K562 (cell line): ENCODE measurements around the gene TRAPPC12. TPM values are rescaled to one million over a fixed set of nuclear protein-coding genes. Genes with fewer than 3 reads are reported as not detected.

Experiments
- ATAC-seq: fragments of 200-7000 bp; cut with Tn5 transposase; 3 replicates; pipeline ENCODE4 v1.9.1; 2020; ENCODE audit warnings: moderate library complexity
- BruUV-seq: library from RNA; stranded (reverse); fragments of 400-500 nt; replicated peaks from 2 replicates; lab custom pipeline; 2021; lab: Mats Ljungman, UMichigan
- CTCF ChIA-PET: fragments of 300-600 bp; formaldehyde crosslinking; extraction: SDS; loops from one replicate; lab custom pipeline; 2021; ENCODE audit warnings: low intra/inter-chr PET ratio; lab: Yijun Ruan, JAX
- POLR2A ChIA-PET: fragments of 300-600, 350-650 bp; sonication (Branson Sonifier 250); formaldehyde crosslinking; extraction: SDS; loops from one replicate; lab custom pipeline; 2021; ENCODE audit warnings: antibody characterized with exemption, inconsistent platforms; lab: Yijun Ruan, JAX
- DNase-seq, 4 experiments: peaks; one replicate each; pipeline versions ENCODE4 v3.0.0 to v3.0.0-alpha.2; 2011 to 2018; ENCODE audit warnings: low spot score in 3 of 4, mixed read lengths in 3 of 4; ENCODE audit errors: extremely low read depth in 1 of 4
- FAIRE-seq: peaks from 2 replicates; lab custom pipeline; 2011; peaks lifted over from hg19 to GRCh38; lab: Jason Lieb, UNC
- H2AFZ ChIP-seq: 2 replicates; pipeline ENCODE4 v1.6.0; 2011; ENCODE audit warnings: low read depth, low read length, control low read depth, inconsistent platforms
- H3K27ac ChIP-seq: fragments of 200-600 bp; 3 replicates; pipeline ENCODE4 v1.8.0; 2011; ENCODE audit warnings: low read depth, mild to moderate bottlenecking, control low read depth, inconsistent platforms, low read length, moderate library complexity, mixed read lengths; ENCODE audit errors: extremely low read depth
- H3K27me3 ChIP-seq, 2 experiments: fragments of 300-600 bp in 1 of 2; 2 replicates in 1 of 2; 3 replicates in 1 of 2; pipeline versions ENCODE4 v1.6.0 to v1.8.0; 2011; ENCODE audit warnings: inconsistent platforms in 2 of 2, low read length in 2 of 2, mild to moderate bottlenecking in 1 of 2, mixed read lengths in 1 of 2, moderate library complexity in 1 of 2; ENCODE audit not compliant: control insufficient read depth in 2 of 2, insufficient read depth in 2 of 2
- H3K36me3 ChIP-seq: fragments of 300-600 bp; 3 replicates; pipeline ENCODE4 v1.8.0; 2011; ENCODE audit warnings: mild to moderate bottlenecking, low read length, inconsistent platforms; ENCODE audit not compliant: control insufficient read depth, insufficient read depth
- H3K4me1 ChIP-seq, 2 experiments: fragments of 200-600 bp in 1 of 2; replicated peaks in 1 of 2; 2 replicates in 1 of 2; 3 replicates in 1 of 2; pipeline versions ENCODE4 v1.5.1 to v1.8.0; 2011; ENCODE audit warnings: inconsistent platforms in 2 of 2, low read length in 2 of 2, mild to moderate bottlenecking in 1 of 2, mixed read lengths in 1 of 2, moderate library complexity in 1 of 2; ENCODE audit not compliant: control insufficient read depth in 2 of 2, insufficient read depth in 2 of 2
- H3K4me2 ChIP-seq: 2 replicates; pipeline ENCODE4 v1.6.1; 2011; ENCODE audit warnings: low read length, control low read depth, inconsistent platforms, mixed read lengths; ENCODE audit not compliant: insufficient read depth
- H3K4me3 ChIP-seq: fragments of 200-600 bp; sonication (generic), shearing (Covaris generic); 2 replicates; pipeline ENCODE4 v1.5.1; 2016; ENCODE audit warnings: control low read depth, inconsistent platforms
- H3K79me2 ChIP-seq: fragments of 200-600 bp; 3 replicates; pipeline ENCODE4 v1.8.0; 2011; ENCODE audit warnings: low read length, inconsistent platforms; ENCODE audit not compliant: control insufficient read depth, insufficient read depth
- H3K9ac ChIP-seq, 2 experiments: 2 replicates each; pipeline versions ENCODE4 v1.6.0 to v1.6.1; 2011; ENCODE audit warnings: low read depth in 2 of 2, low read length in 2 of 2, control low read depth in 1 of 2, inconsistent platforms in 1 of 2, mild to moderate bottlenecking in 1 of 2, mixed read lengths in 1 of 2; ENCODE audit not compliant: insufficient read depth in 1 of 2
- H3K9me1 ChIP-seq: one replicate; pipeline ENCODE4 v1.6.0; 2011; ENCODE audit warnings: inconsistent platforms, mild to moderate bottlenecking, low read length, moderate library complexity; ENCODE audit not compliant: control insufficient read depth, insufficient read depth
- H3K9me3 ChIP-seq: replicated peaks from 2 replicates; pipeline ENCODE4 v1.5.1; 2011; ENCODE audit warnings: low read depth, low read length, inconsistent platforms; ENCODE audit not compliant: control insufficient read depth, insufficient read depth
- H4K20me1 ChIP-seq: replicated peaks from 2 replicates; pipeline ENCODE4 v1.6.1; 2011; ENCODE audit warnings: low read length, inconsistent platforms, mixed read lengths; ENCODE audit not compliant: control insufficient read depth, insufficient read depth
- ARID1B ChIP-seq: fragments of 450-650 bp; IDR thresholded peaks from 2 replicates; pipeline ENCODE4 v1.6.1; 2016; ENCODE audit warnings: antibody characterized with exemption, mild to moderate bottlenecking, inconsistent platforms
- ELF1 ChIP-seq: fragments of 200-800 bp; sonication (Bioruptor generic); IDR thresholded peaks from 2 replicates; pipeline ENCODE4 v1.6.1; 2016; ENCODE audit warnings: missing genetic modification characterization, missing compliant biosample characterization
- NCOA6 ChIP-seq: fragments of 450-650 bp; IDR thresholded peaks from 2 replicates; pipeline ENCODE4 v1.6.1; 2017; ENCODE audit warnings: mild to moderate bottlenecking
- NFRKB ChIP-seq: fragments of 450-650 bp; IDR thresholded peaks from 2 replicates; pipeline ENCODE4 v1.6.1; 2016; ENCODE audit warnings: low read depth
- SPI1 ChIP-seq: IDR thresholded peaks from 2 replicates; pipeline ENCODE4 v1.6.1; 2011; ENCODE audit warnings: low read depth, low read length, control low read depth, borderline replicate concordance
- ZBTB17 ChIP-seq: fragments of 450-650 bp; formaldehyde crosslinking; IDR thresholded peaks from 2 replicates; pipeline ENCODE4 v1.4.0; 2020; ENCODE audit warnings: mild to moderate bottlenecking
- ZBTB8A ChIP-seq: fragments of 450-650 bp; IDR thresholded peaks from 2 replicates; pipeline ENCODE4 v1.6.1; 2018; ENCODE audit warnings: mild to moderate bottlenecking, moderate library complexity; ENCODE audit not compliant: partially characterized antibody
- ZNF668 ChIP-seq: fragments of 250-450 bp; sonication (Bioruptor Pico); IDR thresholded peaks from 2 replicates; pipeline ENCODE4 v1.8.0; 2022; ENCODE audit warnings: mild to moderate bottlenecking, inconsistent platforms
- ZNF766 ChIP-seq: fragments of 200-800 bp; sonication (Bioruptor generic); conservative IDR thresholded peaks from 2 replicates; pipeline ENCODE4 v1.6.1; 2016; ENCODE audit warnings: missing genetic modification characterization, missing compliant biosample characterization
- WGBS: fragments of 100-300 bp; shearing (Covaris generic); methylation state at CpG from one replicate; pipeline ENCODE4 v1.1.6; 2016; ENCODE audit warnings: low coverage, mixed read lengths; ENCODE audit not compliant: insufficient coverage; ENCODE audit errors: missing lambda C conversion rate; 5-methylcytosine and 5-hydroxymethylcytosine counted together
- in situ Hi-C: fragments of 300-500 bp; cut with MboI; formaldehyde crosslinking; loops from 4 replicates; pipeline ENCODE4 v1.15.0; 2018; ENCODE audit warnings: inconsistent platforms, mixed read lengths
- intact Hi-C: fragments of 100-400 bp; cut with micrococcal nuclease; formaldehyde crosslinking; loops from 2 replicates; pipeline ENCODE4 v1.14.2; 2022
- polyA plus RNA-seq, 8 experiments: library from polyadenylated mRNA; depleted of rRNA in 4 of 8; stranded (reverse) in 5 of 8; unstranded in 3 of 8; fragments of >200 nt; fragmentation: Nextera tagmentation in 2 of 8; fragmentation: Illumina TruSeq in 1 of 8; extraction: Ambion mirVana in 2 of 8; extraction: Trizol in 1 of 8; gene quantifications; 2 replicates each; pipeline versions ENCODE4 v1.2.1 to v1.2.3, GENCODE V29; 2011 to 2014; ENCODE audit warnings: inconsistent platforms in 1 of 8, missing spikeins in 1 of 8
- total RNA-seq, 7 experiments: library from RNA; depleted of rRNA in 6 of 7; stranded (reverse); fragments of >200 nt in 6 of 7; fragmentation: Illumina TruSeq in 2 of 7; extraction: Trizol in 2 of 7; gene quantifications; 2 replicates each; pipeline versions ENCODE4 v1.2.1 to v1.2.3, GENCODE V29; 2011 to 2021; ENCODE audit warnings: low replicate concordance in 1 of 7
- TF ChIP-seq, protein P1 (sequence below): fragments of 450-650 bp; IDR thresholded peaks from 2 replicates; pipeline ENCODE4 v1.6.1; 2016; ENCODE audit warnings: missing biosample characterization, missing genetic modification characterization
- TF ChIP-seq, protein P2 (sequence below): sonication (generic); formaldehyde crosslinking; IDR thresholded peaks from 2 replicates; pipeline ENCODE4 v1.8.1; 2023; ENCODE audit warnings: mild to moderate bottlenecking, missing genetic modification reagents
- TF ChIP-seq, protein P3 (sequence below): fragments of 450-650 bp; formaldehyde crosslinking; IDR thresholded peaks from 2 replicates; pipeline ENCODE4 v1.4.0; 2020; ENCODE audit warnings: mild to moderate bottlenecking, moderate library complexity

TRAPPC12 gene
- total and polyA plus RNA-seq, 9 of the 15 experiments (the other 6 are each of a cell fraction or from before 2014, with no cell fraction given), result 8.0 to 75.2 (median 39.1) TPM

DNA sequence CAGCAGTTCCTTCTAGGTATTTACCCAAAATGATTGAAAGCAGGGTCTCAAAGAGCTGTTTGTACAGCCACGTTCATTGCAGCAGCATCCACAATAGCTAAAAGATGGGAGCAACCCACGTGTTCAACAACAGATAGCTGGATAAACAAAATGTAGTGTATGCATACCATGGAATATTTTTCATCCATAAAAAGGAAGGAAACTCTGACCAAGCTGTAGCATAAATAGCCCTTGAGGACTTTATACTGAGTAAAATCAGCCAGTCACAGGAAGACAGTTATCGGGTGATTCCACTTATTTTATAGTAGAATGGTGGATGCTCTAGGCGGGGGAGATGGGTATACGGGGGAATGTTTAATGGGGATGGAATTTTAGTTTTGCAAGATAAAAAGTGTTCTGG, 7.5 kb downstream of the TRAPPC12 start:
- no peak overlapping the region for H3K9ac ChIP-seq
- no peak for TF ChIP-seq SPI1
- no peak for TF ChIP-seq NCOA6
- TF ChIP-seq ARID1B, result no peak
- TF ChIP-seq ZNF668 (CRISPR knock-in tag), result no peak
- TF ChIP-seq, all 486 proteins: peak for 0
- POLR2A ChIA-PET, result interaction anchor here (1.1 to 1.8 kb wide), 4 partner anchors 9 to 21 kb away, joined by 3 to 9 read pairs (median 5); partner anchors contain the start of gene EIPR1
- FAIRE-seq (no peak), ATAC-seq (no peak), DNase-seq (no peak)
- Histone ChIP-seq H3K9me1 (no peaks in the 10 kb centered on the region), H3K4me2 (no peak overlapping the region), H3K9me3 (no peaks in the 10 kb centered on the region), H4K20me1 (no peaks in the 10 kb centered on the region), H2AFZ (no peak overlapping the region), H3K36me3 (peaks cover 75% of the 10 kb centered on the region), H3K27ac (no peak overlapping the region), H3K27me3 (no peaks in the 10 kb centered on the region), H3K79me2 (peaks cover 36% of the 10 kb centered on the region), H3K4me1 (peaks cover 3 to 4% of the 10 kb centered on the region in 2 experiments; a peak in 3 of 5 replicates), H3K4me3 (no peak overlapping the region)
- 96% methylated on average over 5 of the region's 5 CpGs for WGBS
- in situ Hi-C loops, result no loop called here
- no TSS peak for BruUV-seq
- intact Hi-C loops, result no loop called here
- CTCF ChIA-PET, result no interaction called here

DNA sequence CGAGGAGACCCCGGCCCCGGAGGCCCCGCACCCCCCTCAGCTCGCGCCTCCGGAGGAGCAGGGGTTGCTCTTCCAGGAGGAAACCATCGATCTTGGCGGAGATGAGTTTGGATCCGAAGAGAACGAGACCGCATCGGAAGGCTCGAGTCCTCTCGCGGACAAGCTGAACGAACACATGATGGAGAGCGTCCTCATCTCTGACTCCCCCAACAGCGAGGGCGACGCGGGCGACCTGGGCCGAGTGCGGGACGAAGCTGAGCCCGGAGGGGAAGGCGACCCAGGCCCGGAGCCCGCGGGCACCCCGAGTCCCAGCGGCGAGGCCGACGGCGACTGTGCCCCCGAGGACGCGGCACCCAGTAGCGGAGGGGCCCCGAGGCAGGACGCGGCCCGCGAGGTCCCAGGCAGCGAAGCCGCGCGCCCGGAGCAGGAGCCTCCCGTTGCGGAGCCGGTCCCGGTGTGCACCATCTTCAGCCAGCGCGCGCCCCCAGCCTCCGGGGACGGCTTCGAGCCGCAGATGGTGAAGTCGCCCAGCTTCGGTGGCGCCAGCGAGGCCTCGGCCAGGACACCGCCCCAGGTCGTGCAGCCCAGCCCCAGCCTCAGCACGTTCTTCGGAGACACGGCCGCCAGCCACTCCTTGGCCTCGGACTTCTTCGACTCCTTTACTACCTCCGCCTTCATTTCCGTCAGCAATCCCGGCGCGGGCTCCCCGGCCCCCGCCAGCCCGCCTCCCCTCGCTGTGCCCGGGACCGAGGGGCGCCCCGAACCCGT, 8.3 kb downstream of the TRAPPC12 start:
- Histone ChIP-seq H2AFZ (no peak overlapping the region), H3K4me3 (no peak overlapping the region), H3K27me3 (no peaks in the 10 kb centered on the region), H3K36me3 (peaks cover 77% of the 10 kb centered on the region), H4K20me1 (no peaks in the 10 kb centered on the region), H3K9ac (no peak overlapping the region), H3K27ac (no peak overlapping the region), H3K4me1 (peaks cover 3 to 4% of the 10 kb centered on the region in 2 experiments; a peak in 3 of 5 replicates), H3K9me1 (no peaks in the 10 kb centered on the region), H3K79me2 (peaks cover 33% of the 10 kb centered on the region), H3K9me3 (no peaks in the 10 kb centered on the region), H3K4me2 (no peak overlapping the region)
- CTCF ChIA-PET, result no interaction called here
- no peak for ATAC-seq
- in situ Hi-C loops (no loop called here), intact Hi-C loops (no loop called here)
- no TSS peak for BruUV-seq
- no peak for FAIRE-seq
- POLR2A ChIA-PET, result interaction anchor here (0.6 to 1.1 kb wide), 2 partner anchors 10 to 40 kb away, joined by 3 to 6 read pairs; partner anchors contain the start of gene EIPR1
- DNase-seq, result no peak
- 97% methylated on average over 33 of the region's 89 CpGs for WGBS
- TF ChIP-seq, protein P1, sequence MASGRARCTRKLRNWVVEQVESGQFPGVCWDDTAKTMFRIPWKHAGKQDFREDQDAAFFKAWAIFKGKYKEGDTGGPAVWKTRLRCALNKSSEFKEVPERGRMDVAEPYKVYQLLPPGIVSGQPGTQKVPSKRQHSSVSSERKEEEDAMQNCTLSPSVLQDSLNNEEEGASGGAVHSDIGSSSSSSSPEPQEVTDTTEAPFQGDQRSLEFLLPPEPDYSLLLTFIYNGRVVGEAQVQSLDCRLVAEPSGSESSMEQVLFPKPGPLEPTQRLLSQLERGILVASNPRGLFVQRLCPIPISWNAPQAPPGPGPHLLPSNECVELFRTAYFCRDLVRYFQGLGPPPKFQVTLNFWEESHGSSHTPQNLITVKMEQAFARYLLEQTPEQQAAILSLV (tag), result no peak
- TF ChIP-seq ELF1, result no peak
- TF ChIP-seq, protein P2, sequence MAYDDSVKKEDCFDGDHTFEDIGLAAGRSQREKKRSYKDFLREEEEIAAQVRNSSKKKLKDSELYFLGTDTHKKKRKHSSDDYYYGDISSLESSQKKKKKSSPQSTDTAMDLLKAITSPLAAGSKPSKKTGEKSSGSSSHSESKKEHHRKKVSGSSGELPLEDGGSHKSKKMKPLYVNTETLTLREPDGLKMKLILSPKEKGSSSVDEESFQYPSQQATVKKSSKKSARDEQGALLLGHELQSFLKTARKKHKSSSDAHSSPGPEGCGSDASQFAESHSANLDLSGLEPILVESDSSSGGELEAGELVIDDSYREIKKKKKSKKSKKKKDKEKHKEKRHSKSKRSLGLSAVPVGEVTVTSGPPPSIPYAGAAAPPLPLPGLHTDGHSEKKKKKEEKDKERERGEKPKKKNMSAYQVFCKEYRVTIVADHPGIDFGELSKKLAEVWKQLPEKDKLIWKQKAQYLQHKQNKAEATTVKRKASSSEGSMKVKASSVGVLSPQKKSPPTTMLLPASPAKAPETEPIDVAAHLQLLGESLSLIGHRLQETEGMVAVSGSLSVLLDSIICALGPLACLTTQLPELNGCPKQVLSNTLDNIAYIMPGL, result no peak
- no peak for TF ChIP-seq NFRKB
- TF ChIP-seq ZNF766 (CRISPR knock-in tag), result no peak
- TF ChIP-seq, protein P3, sequence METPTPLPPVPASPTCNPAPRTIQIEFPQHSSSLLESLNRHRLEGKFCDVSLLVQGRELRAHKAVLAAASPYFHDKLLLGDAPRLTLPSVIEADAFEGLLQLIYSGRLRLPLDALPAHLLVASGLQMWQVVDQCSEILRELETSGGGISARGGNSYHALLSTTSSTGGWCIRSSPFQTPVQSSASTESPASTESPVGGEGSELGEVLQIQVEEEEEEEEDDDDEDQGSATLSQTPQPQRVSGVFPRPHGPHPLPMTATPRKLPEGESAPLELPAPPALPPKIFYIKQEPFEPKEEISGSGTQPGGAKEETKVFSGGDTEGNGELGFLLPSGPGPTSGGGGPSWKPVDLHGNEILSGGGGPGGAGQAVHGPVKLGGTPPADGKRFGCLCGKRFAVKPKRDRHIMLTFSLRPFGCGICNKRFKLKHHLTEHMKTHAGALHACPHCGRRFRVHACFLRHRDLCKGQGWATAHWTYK (CRISPR knock-in tag), result no peak
- TF ChIP-seq ZBTB8A, result no peak
- no peak for TF ChIP-seq ZBTB17 (CRISPR knock-in tag)
